HFF-Myc (cell line): ENCODE results near the gene FAR2.

Source experiments
- DNase-seq: peaks from one replicate; pipeline ENCODE4 v3.0.0-alpha.2; 2011; ENCODE audit warnings: low read depth; ENCODE audit errors: extremely low read depth
- H3K4me3 ChIP-seq: replicated peaks from 2 replicates; pipeline ENCODE4 v1.5.1; 2011; ENCODE audit warnings: low read depth, mild to moderate bottlenecking, control low read depth, low read length
- TF ChIP-seq, protein P1 (sequence below): IDR thresholded peaks from 2 replicates; pipeline ENCODE4 v1.5.1; 2012; ENCODE audit warnings: mild to moderate bottlenecking, low read depth, low read length, control low read depth; ENCODE audit errors: missing control alignments

The FAR2 gene

GRCh38 chr12:29146196-29146595 lies 2.9 kb upstream of the FAR2 start:
- DNase-seq = no peak
- TF ChIP-seq, protein P1, sequence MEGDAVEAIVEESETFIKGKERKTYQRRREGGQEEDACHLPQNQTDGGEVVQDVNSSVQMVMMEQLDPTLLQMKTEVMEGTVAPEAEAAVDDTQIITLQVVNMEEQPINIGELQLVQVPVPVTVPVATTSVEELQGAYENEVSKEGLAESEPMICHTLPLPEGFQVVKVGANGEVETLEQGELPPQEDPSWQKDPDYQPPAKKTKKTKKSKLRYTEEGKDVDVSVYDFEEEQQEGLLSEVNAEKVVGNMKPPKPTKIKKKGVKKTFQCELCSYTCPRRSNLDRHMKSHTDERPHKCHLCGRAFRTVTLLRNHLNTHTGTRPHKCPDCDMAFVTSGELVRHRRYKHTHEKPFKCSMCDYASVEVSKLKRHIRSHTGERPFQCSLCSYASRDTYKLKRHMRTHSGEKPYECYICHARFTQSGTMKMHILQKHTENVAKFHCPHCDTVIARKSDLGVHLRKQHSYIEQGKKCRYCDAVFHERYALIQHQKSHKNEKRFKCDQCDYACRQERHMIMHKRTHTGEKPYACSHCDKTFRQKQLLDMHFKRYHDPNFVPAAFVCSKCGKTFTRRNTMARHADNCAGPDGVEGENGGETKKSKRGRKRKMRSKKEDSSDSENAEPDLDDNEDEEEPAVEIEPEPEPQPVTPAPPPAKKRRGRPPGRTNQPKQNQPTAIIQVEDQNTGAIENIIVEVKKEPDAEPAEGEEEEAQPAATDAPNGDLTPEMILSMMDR = no peak

GRCh38 chr12:29147731-29148595 lies 1.1 kb upstream of the FAR2 start:
- H3K4me3 ChIP-seq = peak overlapping the region; percentile 68
- TF ChIP-seq, protein P1 = no peak
- DNase-seq = peak; percentile 11

More at GRCh38 chr12:29146196-29146595, 2.9 kb upstream of the FAR2 start:
- H3K4me3 ChIP-seq = no peak overlapping the region

DNA sequence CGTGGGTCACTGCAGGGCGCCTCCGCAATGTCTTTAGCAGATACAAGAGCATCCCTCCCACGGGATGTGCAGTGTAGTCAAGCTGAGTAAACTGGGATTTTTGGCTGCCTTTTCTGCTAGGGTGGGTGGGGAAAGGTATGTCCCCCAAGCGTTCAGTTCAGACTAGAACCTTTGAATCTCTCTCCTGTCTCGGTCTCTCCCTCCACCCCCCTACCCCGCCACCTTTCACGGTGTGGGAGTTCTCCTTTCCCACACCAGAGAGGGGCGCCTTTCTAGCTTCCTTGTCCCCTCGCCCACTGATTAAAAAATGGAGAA lies 525 bp upstream of the FAR2 start:
- DNase-seq = no peak
- TF ChIP-seq, protein P1 = no peak
- H3K4me3 ChIP-seq = peak overlapping the region; percentile 68

DNA sequence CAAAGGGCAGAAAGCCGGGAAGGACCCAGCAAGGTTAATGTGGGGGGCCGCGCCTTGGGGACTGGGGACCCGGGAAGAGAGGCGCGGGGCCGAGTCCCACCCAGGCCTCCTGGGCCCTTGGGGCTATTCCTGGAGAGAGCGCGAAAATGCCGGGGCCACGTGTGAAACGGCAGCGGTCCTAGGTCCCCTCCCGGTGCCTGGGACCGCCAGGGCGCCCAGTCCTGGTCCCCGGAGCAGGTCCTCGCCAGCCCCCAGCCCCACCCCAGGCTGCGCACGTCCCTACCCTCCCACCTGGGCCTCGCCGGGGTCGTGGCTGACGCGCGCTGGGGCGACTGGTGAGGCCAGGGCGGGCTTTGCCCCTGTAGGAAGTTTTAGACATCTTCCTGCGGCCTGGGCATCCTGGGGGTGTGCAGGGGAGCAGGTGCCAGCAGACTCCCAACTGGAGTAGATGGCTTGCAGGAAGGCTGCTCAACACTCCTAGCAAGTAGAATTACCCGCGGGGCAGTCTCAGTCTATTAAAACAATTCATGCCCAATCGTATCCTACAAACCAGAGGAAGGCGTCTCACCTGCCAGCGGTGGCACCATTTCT lies 708 bp downstream of the FAR2 start:
- no peak for DNase-seq
- TF ChIP-seq, protein P1 = no peak
- H3K4me3 ChIP-seq = peak overlapping the region; percentile 68

DNA sequence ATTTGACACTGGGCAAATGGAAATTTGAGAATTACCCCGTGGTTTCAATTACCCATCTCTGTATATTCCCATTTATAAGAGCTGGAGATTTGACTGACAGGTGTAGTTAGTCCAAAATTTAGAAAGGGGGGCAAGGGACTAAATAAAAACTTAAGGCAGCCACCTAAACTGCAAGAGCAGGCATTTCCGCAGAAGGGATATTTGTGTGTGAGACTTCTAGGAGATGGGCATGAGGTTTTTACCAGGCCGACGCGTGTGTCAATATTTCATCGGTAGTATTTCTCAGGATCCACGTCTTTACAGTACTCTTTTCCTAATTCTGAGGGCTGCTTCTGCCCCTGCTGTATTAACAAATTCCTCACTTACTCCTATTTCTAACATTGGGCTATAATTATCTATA lies 1.4 kb downstream of the FAR2 start:
- no peak for DNase-seq
- TF ChIP-seq, protein P1 = no peak
- H3K4me3 ChIP-seq = peak overlapping the region; percentile 68; the same call in 1 of the 2 replicates

DNA sequence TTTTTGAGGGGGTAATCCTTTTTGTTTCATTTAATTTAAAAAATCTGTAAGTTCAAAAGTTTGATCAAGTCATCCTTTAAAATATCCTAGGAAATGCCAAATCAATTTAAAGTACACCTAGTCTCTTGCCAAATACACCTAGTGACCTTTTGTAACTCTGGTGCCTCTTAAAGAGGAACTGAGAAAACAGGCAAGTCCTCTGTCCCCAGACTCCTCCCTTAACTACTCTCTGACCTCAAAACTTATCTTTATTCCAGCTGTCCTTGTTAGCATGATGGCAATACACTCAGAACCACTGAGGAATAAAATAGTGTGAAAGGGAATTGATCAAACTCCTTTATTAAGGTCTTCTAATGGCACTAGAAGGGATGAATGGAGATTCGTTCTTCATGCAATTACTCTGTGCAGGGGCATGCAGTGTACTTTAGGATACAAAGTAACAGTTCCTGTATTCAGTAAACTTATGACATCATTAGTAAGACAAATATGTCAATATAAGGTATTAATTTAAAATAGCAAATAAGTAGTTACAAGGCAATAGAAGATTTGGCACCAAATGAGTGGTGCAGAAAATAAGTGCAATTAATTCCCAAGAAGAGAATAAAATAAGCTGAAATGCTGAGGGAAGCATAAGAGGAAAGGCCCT lies 3.3 kb downstream of the FAR2 start:
- no peak overlapping the region for H3K4me3 ChIP-seq
- TF ChIP-seq, protein P1 = no peak
- no peak for DNase-seq
